IPS-NIHi11 (cell line): ENCODE results near the gene HOXB7.

Experiments
- DNase-seq: peaks from one replicate; pipeline ENCODE4 v3.0.0; 2012; ENCODE audit warnings: mixed read lengths, low spot score

Gene HOXB7

DNA sequence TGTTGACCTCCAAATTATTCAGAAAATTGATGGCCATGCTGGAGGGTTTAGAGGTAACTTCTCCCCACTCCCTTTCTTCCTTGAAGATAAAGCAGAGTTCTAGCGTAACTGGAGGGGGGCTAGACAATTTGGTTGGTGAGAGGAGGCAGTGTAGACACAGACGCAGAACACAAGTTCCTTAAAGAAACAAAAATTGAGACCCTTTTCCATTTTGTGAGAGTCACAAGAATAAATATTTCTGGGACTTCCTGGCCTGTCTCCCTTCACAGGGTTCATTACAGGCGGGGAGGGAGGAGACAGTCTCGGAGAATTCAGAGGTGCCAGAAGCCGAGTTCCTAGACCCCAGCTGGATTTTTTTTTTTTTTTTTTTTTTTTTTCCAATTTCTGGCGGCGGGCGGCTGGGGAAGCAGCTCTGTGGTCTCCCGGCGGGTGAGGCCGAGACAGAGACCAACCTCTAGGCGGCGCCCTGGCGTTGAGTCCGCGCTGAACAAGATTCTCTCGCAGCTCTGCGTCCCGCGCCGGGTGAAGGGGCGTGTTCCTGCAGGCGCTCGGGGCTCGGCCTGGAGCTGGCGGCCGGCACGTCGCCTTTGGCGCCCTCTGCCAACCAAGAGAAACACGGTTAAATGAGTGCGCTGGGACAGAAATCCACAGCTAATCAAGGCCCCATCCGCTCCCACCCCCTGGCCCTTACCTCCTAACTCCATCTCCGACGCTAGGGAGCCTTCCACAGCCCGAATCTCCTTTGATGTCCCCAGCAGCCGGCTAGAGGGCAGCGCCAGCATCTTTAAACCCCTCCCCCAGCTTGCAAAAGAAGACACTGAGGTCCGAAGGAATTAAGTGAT is 25.6 kb upstream of the HOXB7 start:
- peak; percentile 97 for DNase-seq

DNA sequence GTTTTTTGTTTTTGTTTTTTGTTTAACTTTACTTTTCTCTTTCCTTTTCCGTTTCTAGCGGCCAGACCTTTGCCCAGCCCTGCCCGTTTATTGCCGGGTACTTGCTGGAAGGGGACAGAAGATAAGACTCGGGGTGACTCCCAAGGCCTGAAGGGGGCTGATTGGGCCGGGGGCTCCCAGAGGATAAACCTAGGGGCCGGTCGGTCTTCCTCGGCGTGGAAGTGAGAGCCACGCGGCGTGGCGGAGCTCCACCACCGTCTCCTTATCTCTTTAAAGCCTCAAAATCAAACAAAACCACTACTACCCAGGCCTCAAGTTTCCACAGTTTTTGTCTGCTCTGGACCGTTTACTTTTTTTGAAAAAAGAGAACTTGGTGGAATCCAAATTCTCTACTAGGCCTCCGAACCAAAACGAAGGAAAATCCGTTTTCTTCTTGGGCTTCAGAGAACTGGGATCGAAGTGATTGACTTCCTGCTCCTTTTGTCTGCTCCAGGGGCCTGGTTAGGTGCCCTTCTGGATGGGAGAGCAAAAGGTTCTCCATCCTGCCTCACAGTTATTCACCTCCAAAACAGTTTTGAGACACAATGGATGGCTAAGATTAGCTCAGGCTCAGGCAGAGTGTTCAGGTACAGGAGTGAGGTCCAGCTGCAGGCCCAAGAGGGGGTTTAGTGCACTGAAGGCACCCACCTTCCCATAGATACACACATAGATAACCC is 23.8 kb upstream of the HOXB7 start:
- DNase-seq, result no peak

DNA sequence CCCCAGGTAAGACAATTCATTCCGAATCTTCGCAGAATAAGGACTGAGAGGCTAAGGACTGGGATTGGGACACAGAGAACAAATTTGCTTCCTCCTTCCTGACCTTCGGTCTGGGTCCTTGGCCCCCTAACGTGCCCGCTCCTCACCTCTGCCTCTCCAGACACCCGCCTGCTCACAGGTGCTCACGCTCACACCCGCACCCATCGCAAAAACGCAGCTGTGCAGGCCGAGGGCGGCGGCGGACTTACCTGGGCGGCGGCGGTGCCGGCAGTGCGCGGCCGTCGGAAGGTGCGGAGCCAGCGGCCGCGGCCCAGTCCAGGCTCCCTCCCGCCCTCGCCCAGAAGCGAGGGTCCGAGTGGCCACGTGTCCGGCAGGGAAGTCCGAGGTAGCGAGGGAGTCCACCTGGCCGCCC is 22.5 kb upstream of the HOXB7 start:
- DNase-seq, result no peak

DNA sequence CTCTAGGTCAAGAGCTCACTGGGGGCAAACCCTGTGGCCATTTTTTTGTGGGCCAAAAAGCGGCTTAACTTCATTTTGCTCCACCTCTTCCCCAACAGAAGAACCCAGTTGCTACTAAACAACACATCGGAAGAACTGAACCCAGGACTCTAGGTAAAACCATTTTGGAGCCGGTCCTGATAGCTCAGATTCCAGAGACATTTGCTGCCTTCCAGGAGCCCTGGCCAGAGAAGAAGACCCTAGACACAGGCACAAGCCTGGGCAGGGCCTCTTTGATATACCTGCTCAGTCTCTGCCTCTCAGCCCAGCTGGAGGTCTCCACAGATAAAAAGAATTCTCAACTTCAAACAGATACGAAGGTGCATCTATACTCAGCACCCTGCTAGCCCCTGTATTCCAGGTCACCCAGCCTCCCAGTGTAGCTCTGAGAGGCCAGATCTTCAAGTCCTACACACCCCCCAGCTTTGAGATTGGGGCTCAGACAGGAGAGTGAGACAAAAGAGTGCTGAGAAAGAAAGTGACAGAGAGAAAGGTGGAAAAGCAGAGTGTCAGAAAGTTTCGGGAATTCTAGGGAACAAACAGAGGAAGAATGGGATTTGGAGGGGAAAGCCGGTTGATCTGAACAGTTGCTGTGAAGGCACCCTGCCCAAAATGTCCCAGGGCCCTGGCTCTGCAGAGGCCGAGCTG is 21.9 kb upstream of the HOXB7 start:
- no peak for DNase-seq

DNA sequence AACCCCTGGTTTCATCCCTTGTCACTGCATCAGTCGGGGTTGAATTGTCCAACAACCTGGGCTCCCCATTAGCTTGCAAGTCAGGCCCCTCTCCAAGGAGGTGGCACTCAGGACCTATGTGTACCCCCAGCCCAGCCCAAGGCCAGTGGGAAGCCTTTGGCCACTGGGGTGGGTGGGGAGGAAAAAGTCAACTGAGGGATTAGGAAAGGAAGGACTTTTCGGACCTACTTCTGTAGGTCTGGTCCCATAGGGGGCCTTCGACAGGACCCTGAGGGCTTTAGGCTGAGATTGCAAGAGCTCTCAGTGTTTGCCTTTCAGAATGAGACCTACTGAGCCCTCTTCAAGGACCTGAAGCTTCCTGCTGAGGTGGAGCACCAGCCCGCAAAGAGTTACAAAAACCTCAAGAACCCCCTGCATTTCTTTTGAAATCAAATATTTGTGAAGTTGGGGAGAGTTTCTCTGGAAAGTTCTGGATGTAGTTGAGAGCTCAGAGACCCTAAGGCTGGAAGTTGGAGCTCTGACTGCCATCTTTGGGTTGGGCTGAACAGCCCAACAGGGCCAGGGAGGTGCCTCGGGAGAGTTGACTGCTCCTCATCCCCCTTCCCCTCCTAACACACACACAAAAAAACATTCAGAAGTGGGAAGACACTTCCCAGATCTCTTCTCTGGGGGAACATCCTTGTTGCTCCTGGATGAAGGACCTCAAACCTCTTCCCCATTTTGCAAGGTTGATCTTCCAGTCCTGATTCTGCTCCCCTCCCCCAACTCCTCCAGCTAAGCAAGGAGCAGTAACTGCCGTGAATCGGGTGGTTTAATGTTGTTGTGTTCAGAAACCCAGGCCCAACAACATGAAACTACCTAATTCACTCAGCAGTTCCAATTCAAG is 21.1 kb upstream of the HOXB7 start:
- no peak for DNase-seq

DNA sequence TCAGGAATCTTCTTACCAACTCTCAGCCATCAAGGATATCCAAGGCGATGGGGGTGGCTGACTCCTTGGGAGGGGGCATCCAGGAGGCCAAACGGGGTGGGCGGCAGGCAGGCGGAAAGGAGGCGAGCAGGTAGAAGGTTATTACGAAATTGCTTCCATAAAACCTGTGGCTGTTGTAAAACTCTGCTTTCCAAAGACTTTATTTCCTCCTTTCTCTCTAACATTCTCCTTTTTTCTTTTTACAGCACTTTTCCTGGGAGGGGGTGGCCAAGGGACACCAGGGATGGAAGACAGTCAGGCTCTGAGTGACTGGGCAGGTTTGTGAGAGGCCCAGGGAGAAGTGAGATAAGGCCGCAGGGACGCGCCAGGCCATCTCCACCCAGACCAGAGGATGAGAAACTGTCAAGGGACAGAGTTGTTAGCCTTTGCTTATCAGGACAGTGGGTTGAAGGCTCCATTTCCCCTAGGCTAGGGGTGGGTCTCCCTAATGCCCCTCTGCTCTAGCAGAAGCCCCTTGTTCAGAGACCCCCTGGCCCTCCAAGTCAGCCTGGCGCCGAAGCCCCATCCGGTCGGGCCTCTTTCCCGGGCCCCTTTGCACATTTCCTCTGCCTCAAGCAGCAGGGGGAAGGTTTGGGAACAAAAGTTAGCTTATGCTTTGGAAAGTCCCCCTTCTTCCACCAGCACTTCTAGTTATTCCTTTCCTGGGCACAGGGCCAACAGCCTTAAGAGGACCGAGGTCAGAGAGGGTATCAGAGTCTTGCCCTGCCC is 20.3 kb upstream of the HOXB7 start:
- DNase-seq, result no peak

DNA sequence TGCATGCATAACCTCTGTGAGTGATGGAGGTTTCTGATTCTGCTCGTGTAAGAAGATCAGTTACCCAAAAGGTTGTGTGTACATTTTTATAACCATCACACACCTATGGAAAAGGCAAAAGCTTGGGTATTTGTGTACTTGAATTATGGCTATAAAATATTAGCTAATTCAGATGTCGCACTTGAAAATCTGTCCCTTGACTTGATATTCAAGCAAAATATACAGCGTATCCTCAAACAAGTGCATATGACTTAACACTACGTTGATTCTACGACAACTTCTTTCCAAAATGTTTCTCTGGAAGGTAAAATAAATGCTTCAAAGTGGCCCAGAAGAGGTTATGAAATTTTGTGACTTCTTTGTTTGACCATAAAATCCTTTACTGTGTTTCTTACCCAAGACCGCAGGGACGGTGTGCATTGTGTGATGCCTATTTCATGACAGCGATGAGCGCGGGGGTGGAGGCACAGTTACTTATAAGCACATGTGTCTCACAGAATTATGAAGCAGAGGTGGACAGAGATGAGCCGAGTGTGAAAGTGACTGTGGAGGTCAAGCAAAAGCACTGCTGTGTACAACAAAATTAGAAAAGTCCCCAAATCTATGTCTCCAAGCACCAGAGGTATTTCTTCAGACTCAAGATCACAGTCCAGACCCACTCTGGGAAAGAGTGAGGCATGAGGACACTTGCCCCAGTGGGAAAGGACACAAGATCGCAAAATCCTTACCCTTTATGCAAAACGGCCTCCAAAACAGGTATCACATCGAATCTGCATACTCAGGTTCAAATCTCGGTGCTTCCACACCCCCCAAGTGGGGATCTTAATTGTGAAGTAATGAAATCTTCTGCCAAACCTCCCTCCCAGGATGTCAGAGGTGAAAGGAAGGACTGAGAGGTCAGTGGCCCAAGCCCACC is 19.4 kb upstream of the HOXB7 start:
- DNase-seq, result no peak

DNA sequence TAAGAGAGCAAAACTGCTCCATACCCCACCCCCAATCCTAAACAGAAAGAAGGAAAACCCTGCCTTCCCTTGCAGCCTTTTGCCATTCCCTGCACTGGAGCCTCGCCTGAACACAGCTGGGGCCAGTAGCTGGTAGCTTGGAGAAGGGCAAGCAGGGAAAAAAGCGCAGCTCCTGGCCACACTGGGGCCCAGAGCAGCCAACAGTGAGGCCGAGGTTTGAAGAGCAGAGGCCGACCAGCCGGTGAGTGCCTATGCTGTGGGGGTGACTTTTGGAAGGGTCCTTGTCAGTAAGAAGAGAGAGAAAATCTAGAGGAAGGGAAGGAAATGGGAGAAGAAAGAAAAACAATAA is 18.6 kb upstream of the HOXB7 start:
- no peak for DNase-seq

DNA sequence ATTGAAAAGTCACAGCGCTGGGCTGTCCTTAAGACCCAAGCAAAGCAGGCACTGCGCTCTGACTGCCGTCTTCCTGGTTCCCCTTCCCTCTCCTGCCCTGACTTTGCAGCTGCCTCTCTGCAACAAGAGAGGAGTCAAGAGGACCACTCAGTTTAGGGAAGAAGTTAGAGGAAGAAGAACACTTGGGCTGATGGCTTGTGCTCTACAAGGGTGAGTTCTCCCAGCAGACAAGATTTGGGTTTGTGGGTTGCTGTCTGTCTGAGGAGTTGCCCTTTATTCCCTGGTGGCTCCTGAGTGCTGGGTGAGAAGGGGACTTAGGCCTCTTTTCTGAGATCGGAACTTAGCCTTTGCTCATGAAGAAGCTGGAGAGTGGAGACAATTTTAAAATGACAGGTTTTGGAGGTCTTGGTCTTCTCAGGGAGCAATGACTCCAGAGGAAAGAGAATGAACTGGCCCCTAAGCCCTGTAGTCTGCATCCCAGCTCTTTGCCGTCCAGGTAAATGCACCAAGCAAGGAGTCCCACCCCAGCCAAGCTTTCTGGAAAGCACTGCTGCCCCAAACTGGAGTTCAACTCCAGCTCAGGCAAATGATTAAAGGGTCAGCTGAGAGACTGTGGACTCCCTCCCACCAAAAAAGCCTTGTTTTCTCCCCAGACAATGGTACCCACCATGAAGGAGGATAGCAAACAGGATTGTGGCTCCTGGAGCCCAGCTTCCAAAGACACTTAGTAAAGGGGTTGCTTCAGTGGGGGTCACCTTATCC is 18.0 kb upstream of the HOXB7 start:
- no peak for DNase-seq

DNA sequence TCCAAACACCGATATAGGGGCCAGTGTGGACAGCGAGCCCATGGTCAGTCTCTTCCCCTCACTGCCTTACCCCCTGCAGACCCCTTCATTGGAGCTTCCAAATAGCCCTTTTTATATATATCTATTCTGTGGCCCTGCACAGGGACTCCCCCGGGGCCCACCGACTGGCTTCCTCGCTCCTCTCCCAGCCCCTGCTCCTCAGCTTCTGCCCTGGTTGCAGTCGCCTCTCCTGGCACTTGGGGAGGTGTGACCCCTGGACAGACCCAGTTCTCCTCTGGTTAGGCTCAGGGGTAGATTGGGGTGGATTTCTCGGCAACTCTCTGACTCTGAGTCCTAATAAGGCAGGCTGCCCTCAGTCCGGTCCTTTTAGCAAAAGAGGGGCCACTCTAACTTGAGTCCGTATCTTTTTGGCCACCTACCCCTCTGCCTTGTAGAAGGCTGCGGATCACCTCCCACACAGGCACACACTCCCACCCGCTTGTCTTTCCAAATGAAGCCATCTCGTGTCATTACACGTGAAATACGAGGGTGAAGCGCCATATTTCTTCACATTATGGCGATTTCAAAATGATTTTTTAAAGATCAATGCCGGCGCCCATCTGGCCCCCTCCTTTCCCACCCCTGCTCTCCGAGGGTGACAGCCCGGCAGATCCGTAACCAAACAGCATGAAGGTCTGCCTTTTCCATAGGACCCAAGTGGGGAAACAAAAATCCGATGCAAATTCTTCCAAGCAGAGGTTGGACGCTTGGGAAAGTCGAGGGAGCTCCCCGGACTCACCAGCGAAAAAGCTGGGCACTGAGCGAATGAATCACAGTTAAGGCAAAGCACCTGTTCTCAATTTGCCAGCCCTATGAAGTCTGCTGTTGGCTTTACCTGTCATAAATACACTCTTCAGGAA is 17.1 kb upstream of the HOXB7 start:
- DNase-seq, result no peak

DNA sequence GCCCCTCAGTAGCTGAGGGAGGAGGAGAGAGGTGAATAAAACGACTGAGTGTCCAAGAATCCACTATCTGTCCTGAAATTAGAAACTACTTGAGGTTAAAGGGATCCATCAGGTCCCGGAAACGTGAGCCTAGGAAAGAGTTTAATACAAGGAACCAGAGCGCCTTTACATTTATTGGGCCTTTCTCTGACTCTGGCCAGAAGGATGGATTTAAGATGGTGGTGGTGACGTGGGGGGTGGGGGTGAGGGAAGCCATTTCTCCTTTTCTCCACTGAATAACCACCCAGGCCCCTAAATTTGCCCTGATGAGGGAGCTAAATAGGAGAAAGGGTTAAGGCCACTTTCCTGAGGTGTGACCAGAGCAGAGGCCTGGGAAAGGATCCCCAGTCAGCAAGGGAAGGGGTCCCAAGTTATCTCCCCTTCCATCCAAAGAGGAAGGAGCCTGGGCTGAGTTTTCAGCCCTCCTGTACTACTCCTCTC is 16.3 kb upstream of the HOXB7 start:
- no peak for DNase-seq

DNA sequence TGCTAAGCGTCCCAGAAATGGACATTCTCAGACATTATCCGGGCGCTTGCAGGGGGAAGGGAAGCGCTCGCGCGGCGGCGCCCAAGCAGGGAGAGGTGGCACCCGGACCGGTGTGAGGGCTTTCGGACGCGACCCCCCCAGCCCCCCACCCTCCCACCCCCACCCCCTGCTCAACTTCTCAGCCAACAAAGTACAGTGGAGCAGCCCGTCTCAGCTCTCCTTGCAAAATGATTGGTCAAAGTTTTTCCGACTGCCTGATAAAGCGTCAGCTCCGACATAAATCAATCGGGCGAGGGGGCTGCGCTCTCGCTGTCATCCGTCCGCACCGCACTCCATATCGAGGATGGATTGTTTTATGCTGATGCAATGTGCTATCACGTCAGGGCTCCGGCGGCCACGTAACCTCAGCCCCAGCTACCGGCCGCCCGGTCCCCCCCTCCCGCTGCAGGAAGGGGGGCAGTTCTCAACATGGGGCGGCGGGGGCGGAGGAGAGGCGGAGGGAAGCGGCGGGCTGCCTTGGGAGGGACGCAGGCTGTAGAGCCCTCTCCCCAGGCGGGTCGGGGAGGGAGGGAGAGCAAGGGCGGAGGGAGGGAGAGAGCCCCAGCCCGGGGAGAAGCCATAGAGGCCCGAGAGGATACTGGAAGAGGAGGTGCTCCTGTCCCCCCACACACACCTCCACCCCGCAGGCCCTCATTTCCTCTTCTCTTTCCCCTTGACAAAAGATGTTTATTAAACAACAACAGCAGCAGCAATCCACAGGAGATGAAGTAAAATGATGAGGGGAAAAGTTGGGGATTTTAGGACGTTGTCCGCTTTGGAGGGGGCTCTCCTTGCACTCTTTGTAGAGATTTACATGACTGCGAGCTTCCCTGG is 15.7 kb upstream of the HOXB7 start, which contains the start of gene HOXB9:
HOXB9 (minus strand) TSS at position 114 of the 873 bp plus-strand sequence; CDS start at position 25, 89 bp downstream.
- DNase-seq, result peak; percentile 67

DNA sequence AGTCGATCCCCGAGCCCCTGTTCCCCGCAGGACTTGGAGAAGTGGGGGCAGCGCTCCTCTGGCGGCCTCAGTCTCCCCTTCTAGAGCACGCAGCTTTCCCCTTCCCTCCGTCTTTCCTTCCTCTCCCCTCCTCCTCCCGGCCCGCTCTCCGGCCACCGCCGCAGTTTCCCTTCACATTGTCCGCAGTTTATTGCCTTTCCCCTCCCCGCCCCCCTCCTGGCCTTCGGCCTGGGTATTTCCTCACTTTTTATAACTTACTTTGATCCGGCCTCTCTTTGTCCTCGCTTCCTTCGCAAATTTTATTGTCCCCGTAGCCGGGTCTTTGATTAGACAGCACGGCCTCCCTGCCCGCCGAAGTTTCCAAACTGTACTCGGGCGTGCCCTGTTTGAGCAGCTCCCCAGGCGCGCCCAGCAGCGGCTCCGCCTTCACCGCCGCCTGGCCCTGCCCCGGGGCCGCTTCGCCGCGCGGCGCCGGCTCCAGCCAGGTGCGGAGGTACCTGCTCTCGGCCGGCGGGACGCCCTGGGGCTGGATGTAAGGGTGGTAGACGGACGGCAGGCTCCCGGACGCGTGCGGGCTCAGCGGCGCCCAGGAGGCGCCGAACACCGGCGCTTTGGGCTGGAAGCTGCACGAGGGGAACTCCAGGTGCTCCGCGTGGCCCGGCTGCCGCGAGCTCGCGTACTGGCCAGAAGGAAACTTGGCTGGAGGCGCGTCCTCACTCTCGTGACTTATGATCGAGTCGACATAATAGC is 14.9 kb upstream of the HOXB7 start:
- peak; percentile 80 for DNase-seq

DNA sequence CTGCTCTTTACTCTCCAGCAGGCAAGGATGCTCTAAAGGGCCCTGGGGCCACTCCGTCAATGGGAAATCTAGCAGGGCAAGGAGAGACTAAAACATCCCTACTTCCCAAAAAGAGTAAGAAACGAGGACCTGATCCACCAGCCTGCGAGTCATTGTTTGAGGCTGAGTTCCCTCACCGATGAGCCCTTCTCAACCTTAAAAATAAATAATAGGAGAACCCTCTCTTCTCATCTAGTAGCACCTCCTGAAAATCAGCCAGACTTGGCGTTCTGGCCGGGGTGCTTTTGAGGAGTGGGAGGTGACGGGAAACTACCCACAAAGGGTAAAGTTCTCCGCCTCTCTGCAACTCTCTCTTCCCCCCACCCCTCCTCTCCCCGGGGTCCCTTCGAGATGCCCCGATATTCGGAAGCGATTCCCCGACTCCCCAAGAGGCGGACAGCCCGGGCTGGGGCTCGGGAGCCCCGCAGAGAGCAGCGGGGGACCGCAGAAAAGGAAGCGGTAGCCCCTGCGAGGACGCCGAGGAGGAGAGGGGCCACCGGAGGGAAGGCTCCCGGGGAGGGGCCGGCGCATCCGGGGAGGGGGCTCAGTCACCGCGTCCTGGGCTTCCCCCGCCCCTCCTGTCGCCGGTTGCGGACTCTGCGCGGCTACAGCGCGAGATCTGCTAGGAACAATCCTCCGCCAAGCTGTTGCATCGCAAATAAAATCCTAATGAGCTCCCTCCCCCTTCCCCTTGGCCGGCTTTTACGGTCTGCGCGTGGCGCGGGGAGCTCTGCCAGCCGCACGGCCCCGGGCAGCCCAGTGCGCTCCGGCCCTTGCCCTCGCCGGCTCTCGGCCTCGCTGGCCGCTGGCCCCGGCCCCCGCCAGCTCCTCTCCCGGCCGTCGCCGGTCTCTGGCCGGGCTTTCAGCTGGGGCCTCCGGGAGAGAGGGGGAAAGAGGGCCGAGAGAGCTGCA is 14.0 kb upstream of the HOXB7 start:
- DNase-seq, result peak; percentile 75

DNA sequence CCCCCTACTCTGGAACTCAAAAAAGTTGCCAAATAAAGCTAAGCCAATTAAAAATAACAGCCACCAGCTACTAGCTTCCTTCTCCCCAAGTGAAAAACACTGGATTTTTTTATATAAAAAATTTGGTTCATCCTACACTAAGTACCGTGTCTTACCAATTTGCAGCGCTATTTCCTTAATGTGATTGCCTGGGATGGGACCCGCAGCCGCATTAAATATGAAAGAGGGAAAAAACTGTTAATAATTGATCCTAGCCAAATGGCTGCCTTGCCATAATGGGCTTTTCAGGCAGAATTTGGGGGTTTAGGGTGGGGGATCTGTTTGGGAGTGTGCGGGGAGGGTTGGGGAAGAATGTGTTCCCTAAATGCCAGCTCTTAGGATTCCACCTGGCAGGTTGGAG is 13.3 kb upstream of the HOXB7 start:
- no peak for DNase-seq
